Medulla oblongata (tissue), 1 donor: ENCODE data around the gene SPDYE18.
"Not testable (repeated sequence)": the region's sequence is repeated elsewhere in the genome, so short reads cannot be mapped to it uniquely, and the experiment has no call there.

ENCODE experiments used
- DNase-seq: peaks from one replicate; pipeline ENCODE4 v3.0.0-alpha.2; 2015; ENCODE audit errors: extremely low spot score

SPDYE18 gene

DNA sequence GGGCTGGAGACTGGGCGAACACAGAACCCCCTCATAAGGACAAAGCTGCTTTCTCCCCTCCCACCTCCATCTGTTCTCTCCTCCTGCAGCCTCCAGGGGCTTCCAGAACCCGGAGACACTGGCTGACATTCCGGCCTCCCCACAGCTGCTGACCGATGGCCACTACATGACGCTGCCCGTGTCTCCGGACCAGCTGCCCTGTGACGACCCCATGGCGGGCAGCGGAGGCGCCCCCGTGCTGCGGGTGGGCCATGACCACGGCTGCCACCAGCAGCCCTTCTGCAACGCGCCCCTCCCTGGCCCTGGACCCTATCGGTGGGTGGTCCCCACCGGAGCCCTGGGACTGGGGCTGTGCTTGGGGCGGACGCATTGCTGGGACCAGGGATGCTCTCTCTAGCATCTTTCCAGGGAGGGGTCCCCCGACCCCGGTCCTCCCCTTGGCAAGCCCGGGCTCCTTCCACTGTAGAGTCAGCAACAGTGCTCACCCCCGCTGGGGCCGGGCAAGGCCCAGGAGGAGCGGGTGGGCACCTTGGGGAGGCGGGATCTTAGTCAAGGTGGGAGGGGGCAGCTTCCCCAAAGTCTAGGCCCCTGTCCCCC is 56.8 kb downstream of the SPDYE18 start:
- not testable (repeated sequence) for DNase-seq

DNA sequence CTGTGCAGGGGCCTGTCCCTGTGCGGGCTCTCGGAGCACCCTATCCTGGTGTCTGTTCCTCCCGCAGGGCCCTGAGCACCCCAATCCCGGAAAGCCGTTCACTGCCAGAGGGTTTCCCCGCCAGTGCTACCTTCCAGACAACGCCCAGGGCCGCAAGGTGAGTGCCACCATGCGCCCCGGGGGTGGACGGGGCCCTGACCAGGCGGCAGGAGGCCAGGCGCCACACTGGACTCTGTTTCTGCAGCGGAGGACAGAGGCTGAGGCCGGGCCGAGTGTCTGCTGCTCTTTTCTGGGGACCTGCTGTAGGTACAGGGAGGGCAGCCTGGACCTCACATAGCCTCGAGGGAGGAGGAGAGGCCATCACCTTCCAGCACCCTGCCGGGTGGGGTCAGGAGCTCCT is 58.2 kb downstream of the SPDYE18 start:
- DNase-seq: not testable (repeated sequence)

DNA sequence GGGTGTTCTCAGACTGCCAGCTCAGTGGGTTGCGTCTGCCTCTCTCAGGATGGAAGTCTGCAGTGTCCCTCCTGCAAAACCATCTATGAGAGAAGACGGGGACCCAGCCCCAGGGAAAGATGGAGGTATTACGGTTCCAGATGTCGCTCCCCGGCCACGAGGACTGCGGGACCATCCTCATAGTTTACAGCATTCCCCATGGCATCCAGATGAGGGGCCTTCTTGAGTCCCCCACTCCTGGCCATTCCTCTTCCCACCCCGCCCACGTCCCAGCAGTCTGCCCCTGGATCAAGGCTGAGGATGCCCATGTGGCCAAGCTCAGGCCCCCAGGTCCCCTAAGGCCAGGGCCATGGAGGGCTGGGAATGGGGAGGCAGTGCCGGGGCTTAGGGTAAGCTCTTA is 59.1 kb downstream of the SPDYE18 start:
- not testable (repeated sequence) for DNase-seq

DNA sequence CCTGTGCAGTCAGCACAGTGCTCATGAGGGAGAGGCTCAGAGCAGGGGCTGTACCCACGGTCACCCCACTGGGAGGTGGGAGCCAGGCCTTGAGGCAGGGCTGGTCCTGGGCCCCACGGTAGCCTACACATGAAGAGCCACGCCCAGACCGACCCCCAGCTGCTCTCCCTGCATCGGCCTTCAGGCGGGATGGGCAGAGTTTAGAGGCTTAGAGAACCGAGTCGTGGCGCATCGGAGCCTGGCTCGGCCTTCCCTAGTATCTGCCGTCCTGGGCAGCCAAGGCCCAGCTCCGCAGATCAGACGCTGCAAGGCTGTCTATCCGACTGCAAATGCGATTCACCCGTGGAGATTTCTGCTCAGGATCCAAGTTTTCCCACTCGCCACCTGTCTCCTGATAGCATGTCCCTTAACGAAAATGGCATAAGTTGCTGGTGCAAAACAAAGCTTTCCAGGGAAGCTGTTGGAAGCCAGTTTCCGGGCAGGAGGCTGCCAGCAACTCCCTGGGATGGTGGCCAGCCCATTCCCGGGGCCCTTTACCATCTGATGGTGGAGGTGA is 59.6 kb downstream of the SPDYE18 start:
- not testable (repeated sequence) for DNase-seq

- not testable (repeated sequence) for DNase-seq
Observed at GRCh38 chr7:77002104-77002503, 60.3 kb downstream of the SPDYE18 start.
